Erythroblast (primary cell): ENCODE data around the gene AFG1L.
A peak's percentile ranks its signal among the peaks of the same experiment; 100 is the strongest.
"Not testable (repeated sequence)": the region's sequence is repeated elsewhere in the genome, so short reads cannot be mapped to it uniquely, and the experiment has no call there.

ENCODE experiments used
- DNase-seq, 2 experiments: peaks; one replicate each; lab custom pipeline; 2025; lab: John Stamatoyannopoulos, UW
- GATA1 ChIP-seq: IDR thresholded peaks from 2 replicates; pipeline ENCODE4 v1.6.1; 2011; ENCODE audit warnings: low read depth, mild to moderate bottlenecking, control low read depth, low read length, moderate library complexity
- POLR2A ChIP-seq: IDR thresholded peaks from 2 replicates; pipeline ENCODE4 v1.6.1; 2011; ENCODE audit warnings: mild to moderate bottlenecking, low read length

Gene AFG1L

DNA sequence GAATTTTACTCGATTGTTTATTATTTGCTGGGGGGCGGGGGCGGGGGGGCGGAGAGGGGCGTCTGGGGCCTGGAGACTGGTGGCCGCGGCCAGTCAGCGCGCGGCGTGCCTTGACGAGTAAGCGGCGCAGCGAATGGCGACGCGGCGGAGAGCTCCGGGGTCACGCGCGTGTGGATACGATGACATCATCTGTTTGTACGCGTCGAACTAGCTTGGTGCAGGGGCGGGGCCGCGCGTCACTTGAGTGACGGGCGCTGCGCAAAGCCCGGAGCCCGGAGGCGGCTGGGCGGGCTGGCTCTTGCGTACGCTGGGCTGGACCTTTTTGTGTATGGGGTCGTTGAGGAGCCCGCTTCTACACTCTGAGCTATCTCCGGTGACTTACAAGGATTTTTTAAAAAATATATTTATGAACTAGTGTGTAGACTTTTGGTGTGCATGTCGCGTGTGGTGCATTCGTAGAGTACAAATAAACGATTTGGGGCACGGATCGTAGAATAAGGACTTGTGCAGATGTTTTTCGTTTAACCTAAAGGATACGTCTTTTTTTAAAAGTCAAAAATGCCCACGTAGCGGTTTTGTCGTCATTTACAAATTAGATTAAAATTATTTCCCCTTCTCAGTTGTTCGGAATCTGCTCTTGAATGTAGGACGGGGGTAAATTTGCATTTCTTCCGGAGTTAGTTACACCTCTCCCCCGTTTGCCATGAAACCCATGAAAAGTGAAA is 263.7 kb downstream of the AFG1L start:
- peak; percentile 99 to 100 for DNase-seq
- no peak for TF ChIP-seq GATA1
- peak; percentile 45 for TF ChIP-seq POLR2A

- TF ChIP-seq POLR2A (peak; percentile 58), GATA1 (peak; percentile 15)
- peak; percentile 95 to 97 for DNase-seq
Measured at GRCh38 chr6:108559097-108559883, 264.4 kb downstream of the AFG1L start.

DNA sequence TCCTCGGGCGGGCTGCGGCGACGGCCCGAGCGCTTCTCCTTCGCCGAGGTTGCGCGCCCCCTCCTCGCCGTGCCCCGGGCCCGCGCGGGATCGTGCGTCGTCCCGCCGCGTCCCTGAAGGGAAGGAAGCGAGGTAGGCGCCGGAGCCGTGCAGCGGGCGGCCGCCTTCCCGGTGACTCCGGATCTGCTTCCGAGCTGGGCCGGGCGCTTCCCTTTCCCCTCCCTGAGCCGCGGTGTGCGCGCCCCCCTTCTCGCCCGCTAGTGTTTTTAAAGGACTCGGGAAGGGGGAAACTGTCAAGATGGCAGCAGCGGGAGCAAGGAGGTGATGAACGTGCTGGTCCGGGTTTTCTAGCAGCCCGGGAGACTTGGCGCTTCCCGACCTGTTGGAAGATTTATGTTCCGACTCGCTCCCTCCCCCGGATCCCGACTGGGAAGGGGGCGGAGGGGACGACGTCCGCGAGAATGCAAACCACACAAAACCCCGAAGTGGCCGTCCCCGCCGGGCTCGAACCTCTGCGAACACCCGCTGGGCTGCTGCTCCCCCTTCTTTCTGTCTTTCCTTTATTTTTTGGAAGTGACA is 265.1 kb downstream of the AFG1L start:
- DNase-seq, result peak; percentile 70 to 84
- TF ChIP-seq GATA1 (no peak), POLR2A (peak; percentile 72)

- peak; percentile 0 for TF ChIP-seq POLR2A
- no peak for TF ChIP-seq GATA1
- DNase-seq, result peak; percentile 88 to 94
Measured at GRCh38 chr6:108560463-108561308, 265.8 kb downstream of the AFG1L start, which contains the start of gene FOXO3. Gene FOXO3, plus strand, starts transcription at chr6:108560917. Its CDS starts 292 bp downstream, at chr6:108561209.

- DNase-seq, result not testable (repeated sequence)
Measured at GRCh38 chr6:108561309-108561647, 266.4 kb downstream of the AFG1L start.

GRCh38 chr6:108561742-108562502 is 267.1 kb downstream of the AFG1L start:
- TF ChIP-seq POLR2A (no peak), GATA1 (no peak)
- DNase-seq, result peak; percentile 61 to 83

GRCh38 chr6:108562503-108562993 is 267.7 kb downstream of the AFG1L start:
- TF ChIP-seq POLR2A (peak; percentile 77), GATA1 (no peak)
- peak; percentile 94 for DNase-seq

- TF ChIP-seq GATA1, result no peak
- DNase-seq, result no peak
Measured at GRCh38 chr6:108563292-108563691, 268.4 kb downstream of the AFG1L start.

GRCh38 chr6:108564178-108564577 is 269.3 kb downstream of the AFG1L start:
- TF ChIP-seq POLR2A (no peak), GATA1 (no peak)
- DNase-seq, result no peak

- TF ChIP-seq POLR2A (no peak), GATA1 (no peak)
- DNase-seq, result peak; percentile 73 to 84
Measured at GRCh38 chr6:108565091-108565766, 270.4 kb downstream of the AFG1L start.

GRCh38 chr6:108565893-108566292 is 271.0 kb downstream of the AFG1L start:
- DNase-seq, result peak; percentile 51 to 77
- TF ChIP-seq GATA1 (no peak), POLR2A (no peak)

DNA sequence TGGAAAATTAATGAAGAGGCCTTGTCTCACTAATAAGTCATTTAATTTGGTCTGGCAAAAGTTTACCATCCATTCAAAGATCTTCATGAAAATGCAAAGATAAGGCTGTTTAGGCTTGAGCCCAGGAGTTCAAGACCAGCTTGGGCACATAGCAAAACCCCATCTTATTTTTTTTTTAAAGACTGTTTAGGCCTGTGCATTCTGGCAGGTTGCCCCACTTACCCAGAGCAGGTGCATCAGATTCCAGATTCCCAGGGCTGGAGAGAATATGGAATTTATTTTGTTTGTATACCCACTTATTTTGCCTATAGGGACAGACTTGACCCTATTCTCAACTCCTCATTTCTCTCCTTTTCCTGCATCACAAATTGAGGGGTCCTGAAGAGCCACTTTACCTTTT is 271.6 kb downstream of the AFG1L start:
- TF ChIP-seq GATA1 (no peak), POLR2A (no peak)
- no peak for DNase-seq
